Measurements from ENCODE around the gene IL32.

The IL32 gene

DNA sequence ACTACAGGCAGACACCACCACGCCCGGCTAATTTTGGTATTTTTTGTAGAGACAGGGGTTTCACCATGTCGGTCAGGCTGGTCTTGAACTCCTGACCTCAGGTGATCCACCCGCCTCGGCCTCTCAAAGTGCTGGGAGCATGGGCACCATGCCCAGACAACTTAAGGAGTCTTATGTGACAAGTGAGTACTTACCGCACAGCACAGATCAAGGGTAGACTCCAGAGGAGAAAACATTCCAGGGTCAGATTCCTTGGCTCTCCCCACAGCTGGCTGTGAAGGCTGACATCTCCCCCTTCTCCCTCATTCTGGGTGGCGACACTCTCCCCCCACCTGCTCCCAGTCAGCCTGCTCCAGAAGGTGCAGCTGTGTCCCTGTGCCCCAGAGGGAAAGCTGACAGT is 23.0 kb downstream of the IL32 start:
- Histone ChIP-seq H3K4me1 (no peaks in the 10 kb centered on the region), H3K36me3 (no peaks in the 10 kb centered on the region), H3K4me3 (no peak overlapping the region), H3K27ac (no peak overlapping the region), H3K27me3 (peaks cover 0 to 64% of the 10 kb centered on the region in 2 donors), H3K9me3 (no peaks in the 10 kb centered on the region)
- TF ChIP-seq, protein P1, sequence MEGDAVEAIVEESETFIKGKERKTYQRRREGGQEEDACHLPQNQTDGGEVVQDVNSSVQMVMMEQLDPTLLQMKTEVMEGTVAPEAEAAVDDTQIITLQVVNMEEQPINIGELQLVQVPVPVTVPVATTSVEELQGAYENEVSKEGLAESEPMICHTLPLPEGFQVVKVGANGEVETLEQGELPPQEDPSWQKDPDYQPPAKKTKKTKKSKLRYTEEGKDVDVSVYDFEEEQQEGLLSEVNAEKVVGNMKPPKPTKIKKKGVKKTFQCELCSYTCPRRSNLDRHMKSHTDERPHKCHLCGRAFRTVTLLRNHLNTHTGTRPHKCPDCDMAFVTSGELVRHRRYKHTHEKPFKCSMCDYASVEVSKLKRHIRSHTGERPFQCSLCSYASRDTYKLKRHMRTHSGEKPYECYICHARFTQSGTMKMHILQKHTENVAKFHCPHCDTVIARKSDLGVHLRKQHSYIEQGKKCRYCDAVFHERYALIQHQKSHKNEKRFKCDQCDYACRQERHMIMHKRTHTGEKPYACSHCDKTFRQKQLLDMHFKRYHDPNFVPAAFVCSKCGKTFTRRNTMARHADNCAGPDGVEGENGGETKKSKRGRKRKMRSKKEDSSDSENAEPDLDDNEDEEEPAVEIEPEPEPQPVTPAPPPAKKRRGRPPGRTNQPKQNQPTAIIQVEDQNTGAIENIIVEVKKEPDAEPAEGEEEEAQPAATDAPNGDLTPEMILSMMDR (IDR thresholded peaks at IDR 0.05), result no peak
- no peak for DNase-seq
- intact Hi-C loops (cut with DNase I; ENCODE audit: low total_unique reads), result no loop called here

GRCh38 chr16:3088925-3089716 is 23.7 kb downstream of the IL32 start:
- H3K4me1 ChIP-seq, result no peaks in the 10 kb centered on the region
- no peak overlapping the region for H3K4me3 ChIP-seq
- TF ChIP-seq, protein P1 (IDR thresholded peaks at IDR 0.05), result no peak
- peaks cover 0 to 70% of the 10 kb centered on the region in 2 donors for H3K27me3 ChIP-seq
- H3K9me3 ChIP-seq, result no peaks in the 10 kb centered on the region
- intact Hi-C loops (cut with DNase I; ENCODE audit: low total_unique reads), result no loop called here
- H3K27ac ChIP-seq, result no peak overlapping the region
- no peaks in the 10 kb centered on the region for H3K36me3 ChIP-seq
- DNase-seq, result no peak

DNA sequence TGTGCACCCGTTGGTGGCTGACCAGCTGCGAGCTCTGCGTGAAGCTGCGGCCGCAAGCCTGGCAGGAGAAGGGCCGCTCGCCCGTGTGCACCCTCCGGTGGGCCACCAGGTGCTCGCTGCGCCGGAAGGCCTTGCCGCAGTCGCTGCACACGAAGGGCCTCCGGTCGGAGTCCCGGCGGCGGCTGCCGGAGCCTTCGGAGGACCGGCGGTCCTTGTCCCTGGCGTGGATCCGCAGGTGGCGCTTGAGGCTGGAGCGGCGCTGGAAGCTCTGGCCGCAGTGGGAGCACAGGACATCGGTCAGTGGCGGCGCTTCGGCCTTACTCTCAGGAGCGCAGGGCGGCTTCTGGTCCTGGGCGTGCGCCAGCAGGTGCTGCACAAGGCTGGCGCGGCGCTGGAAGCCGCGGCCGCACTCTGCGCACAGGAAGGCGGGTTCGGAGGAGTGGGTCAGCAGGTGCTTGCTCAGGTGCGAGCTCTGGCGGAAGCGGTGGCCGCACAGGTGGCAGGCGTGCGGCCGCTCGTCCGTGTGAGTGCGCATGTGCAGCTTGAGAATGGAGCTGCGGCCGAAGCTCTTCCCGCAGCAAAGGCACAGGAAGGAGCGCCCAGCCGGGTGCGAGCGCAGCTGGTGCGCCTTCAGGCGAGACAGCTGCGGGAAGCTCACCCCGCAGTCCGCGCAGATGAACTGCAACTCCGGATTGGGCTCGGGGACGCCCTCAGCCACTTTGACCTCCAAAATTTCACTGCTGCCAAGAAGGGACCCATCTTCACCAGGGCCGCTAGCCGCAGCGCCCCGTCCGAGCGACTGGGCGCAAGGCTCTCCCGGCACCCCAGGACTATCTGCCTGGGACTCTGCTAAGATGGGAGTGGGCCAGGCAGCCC is 24.5 kb downstream of the IL32 start:
- H3K36me3 ChIP-seq, result no peaks in the 10 kb centered on the region
- no peaks in the 10 kb centered on the region for H3K4me1 ChIP-seq
- TF ChIP-seq, protein P1 (IDR thresholded peaks at IDR 0.05), result no peak
- no peaks in the 10 kb centered on the region for H3K9me3 ChIP-seq
- no peak overlapping the region for H3K27ac ChIP-seq
- H3K27me3 ChIP-seq, result peaks cover 0 to 78% of the 10 kb centered on the region in 2 donors
- H3K4me3 ChIP-seq, result no peak overlapping the region
- intact Hi-C loops (cut with DNase I; ENCODE audit: low total_unique reads), result no loop called here
- no peak for DNase-seq

- TF ChIP-seq, protein P1 (IDR thresholded peaks at IDR 0.05), result no peak
- no peak for DNase-seq
- H3K9me3 ChIP-seq, result no peaks in the 10 kb centered on the region
- H3K36me3 ChIP-seq, result no peaks in the 10 kb centered on the region
- H3K27ac ChIP-seq, result no peak overlapping the region
- H3K4me1 ChIP-seq, result no peaks in the 10 kb centered on the region
- peaks cover 0 to 80% of the 10 kb centered on the region in 2 donors for H3K27me3 ChIP-seq
- H3K4me3 ChIP-seq, result no peak overlapping the region
- intact Hi-C loops (cut with DNase I; ENCODE audit: low total_unique reads), result no loop called here
These were observed 26.1 kb downstream of the IL32 start for GRCh38 chr16:3091551-3091950.

DNA sequence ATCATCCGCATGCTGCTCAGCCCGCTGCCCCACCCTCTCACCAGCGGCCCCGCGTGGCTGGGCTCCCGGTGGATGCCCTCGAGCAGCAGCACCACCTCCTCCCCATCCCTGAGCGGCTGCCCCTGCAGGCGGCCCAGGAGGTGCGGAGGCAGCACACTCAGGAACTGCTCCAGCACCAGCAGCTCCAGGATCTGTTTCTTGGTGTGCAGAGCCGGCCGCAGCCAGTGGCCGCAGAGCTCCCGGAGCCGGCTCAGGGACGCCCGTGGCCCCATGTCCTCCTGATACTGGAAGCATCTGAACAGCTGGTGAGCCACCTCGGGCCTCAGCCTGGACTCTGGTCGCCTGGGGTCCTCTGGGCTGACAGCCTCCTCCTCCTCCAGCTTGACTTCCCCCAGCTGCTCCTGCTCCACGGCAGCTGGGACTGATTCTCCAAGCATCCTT is 27.1 kb downstream of the IL32 start:
- Histone ChIP-seq H3K9me3 (no peaks in the 10 kb centered on the region), H3K27me3 (peaks cover 0 to 76% of the 10 kb centered on the region in 2 donors), H3K36me3 (no peaks in the 10 kb centered on the region), H3K27ac (no peak overlapping the region), H3K4me1 (no peaks in the 10 kb centered on the region), H3K4me3 (no peak overlapping the region)
- intact Hi-C loops (cut with DNase I; ENCODE audit: low total_unique reads), result no loop called here
- DNase-seq, result no peak
- TF ChIP-seq, protein P1 (IDR thresholded peaks at IDR 0.05), result no peak

All from tibial artery (tissue), 4 donors.